Measurements from ENCODE around the gene FCGR1A.
"Not testable (repeated sequence)": the region's sequence is repeated elsewhere in the genome, so short reads cannot be mapped to it uniquely, and the experiment has no call there.

Gene FCGR1A

GRCh38 chr1:149792912-149793515 is 10.5 kb downstream of the FCGR1A start:
- not testable (repeated sequence) for H3K27ac ChIP-seq; DNase-seq (ENCODE audit: low read depth, low spot score); H3K9me3 ChIP-seq (ENCODE audit: low read depth, low read length); H3K9ac ChIP-seq (ENCODE audit: insufficient read length); H3K36me3 ChIP-seq (ENCODE audit: insufficient read depth, low read length)
- H3K4me3 ChIP-seq, result peak overlapping the region; percentile 74

DNA sequence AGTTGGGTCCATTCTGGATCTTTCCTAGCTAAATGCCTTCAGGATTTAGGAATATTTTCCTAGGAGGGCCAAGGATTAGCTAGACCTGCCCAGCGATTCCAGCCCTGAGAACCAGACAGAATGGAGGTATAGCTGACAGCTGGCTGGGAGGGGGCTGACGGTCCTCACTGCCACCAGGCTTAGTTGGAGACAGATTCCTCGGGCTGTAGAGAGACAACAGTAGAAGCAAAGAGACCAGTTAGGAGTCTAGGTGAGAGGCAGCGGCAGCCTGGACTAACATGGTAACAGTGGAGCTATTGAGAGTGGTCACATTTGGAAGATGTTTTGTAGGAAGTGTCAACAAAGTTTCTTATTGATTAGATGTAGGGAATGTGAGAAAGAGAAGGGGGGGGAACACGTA is 11.4 kb downstream of the FCGR1A start:
- H3K9me3 ChIP-seq (ENCODE audit: low read depth, low read length); H3K36me3 ChIP-seq (ENCODE audit: insufficient read depth, low read length); DNase-seq (ENCODE audit: low read depth, low spot score); H3K4me3 ChIP-seq; H3K27ac ChIP-seq; H3K9ac ChIP-seq (ENCODE audit: insufficient read length): not testable (repeated sequence)

DNA sequence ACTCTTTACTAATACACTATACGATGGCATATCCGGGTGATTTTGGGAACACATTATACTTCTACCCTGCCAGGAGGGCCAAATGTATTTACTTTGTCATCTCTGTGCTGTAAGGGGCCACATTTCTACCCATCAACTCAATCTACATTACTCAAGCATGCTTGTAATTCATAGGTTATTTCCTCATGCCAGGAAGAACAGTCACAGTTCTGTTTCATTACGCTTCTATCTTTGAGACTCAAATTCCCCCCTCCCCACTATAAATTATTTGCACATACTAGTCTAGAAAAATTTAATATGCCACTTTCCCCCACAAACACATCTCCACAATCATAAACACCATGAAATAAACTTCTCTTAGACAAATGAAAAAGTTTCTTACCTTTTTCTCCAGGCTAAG is 19.1 kb downstream of the FCGR1A start:
- H3K9ac ChIP-seq (ENCODE audit: insufficient read length); DNase-seq (ENCODE audit: low read depth, low spot score); H3K27ac ChIP-seq; H3K9me3 ChIP-seq (ENCODE audit: low read depth, low read length); H3K36me3 ChIP-seq (ENCODE audit: insufficient read depth, low read length); H3K4me3 ChIP-seq: not testable (repeated sequence)

- not testable (repeated sequence) for H3K9me3 ChIP-seq (ENCODE audit: low read depth, low read length); H3K4me3 ChIP-seq; DNase-seq (ENCODE audit: low read depth, low spot score); H3K36me3 ChIP-seq (ENCODE audit: insufficient read depth, low read length); H3K9ac ChIP-seq (ENCODE audit: insufficient read length); H3K27ac ChIP-seq
Observed at GRCh38 chr1:149804417-149805080, 22.1 kb downstream of the FCGR1A start.

DNA sequence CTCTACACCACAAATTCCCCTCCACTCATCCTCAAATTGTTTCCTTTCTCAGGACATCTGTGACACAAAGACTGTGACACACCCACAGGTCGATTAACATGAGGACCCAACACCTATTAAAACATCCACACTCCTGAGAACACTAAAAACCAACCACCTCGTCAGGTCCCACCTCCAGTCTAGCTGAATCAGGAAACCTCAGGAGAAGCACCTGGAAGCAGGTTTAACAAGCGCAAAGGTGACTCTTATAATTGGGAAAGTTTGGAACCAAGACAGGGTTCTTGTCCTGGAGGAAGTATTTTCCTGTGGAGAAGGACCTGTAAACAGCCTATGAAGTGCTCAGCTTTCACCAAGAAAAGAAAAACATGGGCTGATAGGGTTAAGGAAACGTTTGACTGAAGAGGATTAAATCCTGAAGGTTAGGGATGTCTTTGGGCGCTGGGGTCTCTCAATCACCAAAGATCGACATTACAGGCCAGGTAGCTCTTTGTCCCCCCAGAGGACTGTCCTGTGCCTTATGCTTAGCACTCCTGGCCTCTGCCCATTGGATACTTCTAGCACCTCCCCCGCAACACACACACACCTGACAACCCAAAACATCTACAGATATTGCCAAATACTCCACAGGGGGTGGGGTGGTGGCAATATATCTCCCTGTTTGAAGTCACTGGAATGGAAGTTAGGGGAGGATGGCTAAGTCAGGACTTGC is 28.4 kb downstream of the FCGR1A start:
- DNase-seq (ENCODE audit: low read depth, low spot score); H3K36me3 ChIP-seq (ENCODE audit: insufficient read depth, low read length); H3K9ac ChIP-seq (ENCODE audit: insufficient read length); H3K9me3 ChIP-seq (ENCODE audit: low read depth, low read length): not testable (repeated sequence)
- peak overlapping the region; percentile 54; the same call in 1 of the 2 replicates for H3K27ac ChIP-seq
- H3K4me3 ChIP-seq, result peak overlapping the region; percentile 70

GRCh38 chr1:149811514-149811889 is 29.0 kb downstream of the FCGR1A start:
- H3K27ac ChIP-seq; H3K36me3 ChIP-seq (ENCODE audit: insufficient read depth, low read length); H3K9ac ChIP-seq (ENCODE audit: insufficient read length); DNase-seq (ENCODE audit: low read depth, low spot score); H3K9me3 ChIP-seq (ENCODE audit: low read depth, low read length): not testable (repeated sequence)
- TF ChIP-seq POLR2AphosphoS5 (IDR thresholded peaks at IDR 0.05; ENCODE audit: borderline replicate concordance, low read depth, low read length), result peak; percentile 39; the same call in 1 of the 2 replicates
- H3K4me3 ChIP-seq, result peak overlapping the region; percentile 70

DNA sequence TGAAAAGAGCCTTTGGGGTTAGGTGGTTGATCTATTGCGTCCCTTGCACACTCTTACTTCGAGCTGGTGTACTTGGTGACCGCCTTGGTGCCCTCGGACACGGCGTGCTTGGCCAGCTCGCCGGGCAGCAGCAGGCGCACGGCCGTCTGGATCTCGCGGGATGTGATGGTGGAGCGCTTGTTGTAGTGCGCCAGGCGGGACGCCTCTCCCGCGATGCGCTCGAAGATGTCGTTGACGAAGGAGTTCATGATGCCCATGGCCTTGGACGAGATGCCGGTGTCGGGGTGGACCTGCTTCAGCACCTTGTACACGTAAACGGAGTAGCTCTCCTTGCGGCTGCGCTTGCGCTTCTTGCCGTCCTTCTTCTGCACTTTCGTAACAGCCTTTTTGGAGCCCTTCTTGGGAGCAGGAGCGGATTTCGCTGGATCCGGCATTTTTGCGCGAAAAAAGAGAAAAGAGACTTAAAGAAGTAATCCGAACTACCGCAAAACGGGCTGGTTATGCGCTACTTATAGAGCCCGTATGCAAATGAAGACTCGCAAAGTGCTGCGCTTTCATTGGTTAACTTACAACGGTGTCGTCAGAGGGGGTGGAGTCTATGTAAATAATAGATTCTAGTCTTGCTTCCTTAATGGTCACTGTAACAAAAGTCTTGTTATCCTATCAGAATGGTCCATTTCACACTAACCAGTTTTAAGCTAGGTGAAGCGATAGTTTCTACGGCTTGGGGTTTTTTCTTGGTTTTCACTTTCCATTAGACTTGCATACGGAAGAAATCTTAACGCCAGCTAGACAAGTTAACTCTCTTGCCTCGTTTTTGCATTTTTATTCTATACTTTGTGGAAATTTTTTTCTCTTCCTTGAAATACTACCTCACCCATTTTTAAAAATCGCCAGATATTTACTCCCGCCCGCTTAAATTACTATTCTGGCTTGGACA is 29.7 kb downstream of the FCGR1A start:
- peak; percentile 92 for DNase-seq (ENCODE audit: low read depth, low spot score)
- peak; percentile 70 for TF ChIP-seq POLR2AphosphoS5 (IDR thresholded peaks at IDR 0.05; ENCODE audit: borderline replicate concordance, low read depth, low read length)
- not testable (repeated sequence) for H3K36me3 ChIP-seq (ENCODE audit: insufficient read depth, low read length); H3K9me3 ChIP-seq (ENCODE audit: low read depth, low read length); H3K9ac ChIP-seq (ENCODE audit: insufficient read length)
- peak overlapping the region; percentile 81 for H3K27ac ChIP-seq
- H3K4me3 ChIP-seq, result peak overlapping the region; percentile 72

DNA sequence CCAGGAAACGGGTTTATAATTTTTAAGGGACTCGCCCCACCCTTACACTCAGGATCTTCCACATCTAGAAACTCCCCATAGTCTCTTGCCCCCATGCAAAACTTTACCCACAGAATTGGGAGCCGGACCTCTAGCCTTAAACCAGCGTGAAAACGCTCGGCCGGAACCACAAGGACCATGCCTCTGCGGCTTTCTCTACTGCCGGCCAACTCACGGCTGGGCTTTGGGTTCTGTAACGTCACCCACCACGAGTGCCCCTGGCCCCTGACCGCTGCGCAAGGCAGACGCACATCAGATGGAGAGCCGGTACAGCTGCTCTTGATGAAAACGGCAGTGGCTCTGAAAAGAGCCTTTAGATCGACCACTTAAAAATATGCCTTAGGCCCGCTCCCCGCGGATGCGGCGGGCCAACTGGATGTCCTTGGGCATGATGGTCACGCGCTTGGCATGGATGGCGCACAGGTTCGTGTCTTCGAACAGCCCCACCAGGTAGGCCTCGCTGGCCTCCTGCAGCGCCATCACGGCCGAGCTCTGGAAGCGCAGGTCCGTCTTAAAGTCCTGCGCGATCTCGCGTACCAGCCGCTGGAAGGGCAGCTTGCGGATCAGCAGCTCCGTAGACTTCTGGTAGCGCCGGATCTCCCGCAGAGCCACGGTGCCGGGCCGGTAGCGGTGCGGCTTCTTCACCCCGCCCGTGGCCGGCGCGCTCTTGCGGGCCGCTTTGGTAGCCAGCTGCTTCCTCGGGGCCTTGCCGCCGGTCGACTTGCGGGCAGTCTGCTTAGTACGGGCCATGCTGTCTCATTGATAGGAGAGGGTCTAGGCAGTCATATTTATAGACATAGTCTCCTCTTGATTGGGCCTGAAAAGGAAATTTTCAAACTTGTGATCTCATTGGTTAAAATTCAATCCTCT is 30.7 kb downstream of the FCGR1A start:
- Histone ChIP-seq H3K27ac (peak overlapping the region; percentile 81), H3K9ac (ENCODE audit: insufficient read length) (peak overlapping the region; percentile 67), H3K4me3 (peak overlapping the region; percentile 72)
- TF ChIP-seq POLR2AphosphoS5 (IDR thresholded peaks at IDR 0.05; ENCODE audit: borderline replicate concordance, low read depth, low read length), result peak; percentile 74
- DNase-seq (ENCODE audit: low read depth, low spot score), result peak; percentile 66
- not testable (repeated sequence) for H3K9me3 ChIP-seq (ENCODE audit: low read depth, low read length); H3K36me3 ChIP-seq (ENCODE audit: insufficient read depth, low read length)

DNA sequence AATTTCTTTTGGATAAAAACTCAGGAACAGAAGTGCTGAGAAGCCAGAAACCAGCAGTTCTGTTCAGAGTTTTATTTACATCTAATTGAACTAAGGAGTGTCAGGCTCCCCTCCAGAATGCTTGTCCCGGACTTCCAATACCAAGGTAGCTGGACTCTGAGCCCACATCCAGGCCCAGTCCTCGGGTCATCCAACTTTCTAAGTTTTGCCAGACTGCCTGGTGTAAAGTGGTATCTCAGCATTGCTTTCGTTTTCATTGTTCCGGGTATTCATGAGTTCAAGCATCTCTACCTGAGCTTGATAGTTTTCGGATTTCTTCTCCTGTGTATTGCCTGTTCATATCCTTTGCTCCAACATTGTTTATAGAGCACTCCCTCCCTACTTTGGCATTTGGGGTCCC is 37.9 kb downstream of the FCGR1A start:
- not testable (repeated sequence) for H3K36me3 ChIP-seq (ENCODE audit: insufficient read depth, low read length); H3K4me3 ChIP-seq; H3K27ac ChIP-seq; H3K9me3 ChIP-seq (ENCODE audit: low read depth, low read length); H3K9ac ChIP-seq (ENCODE audit: insufficient read length); DNase-seq (ENCODE audit: low read depth, low spot score)

GRCh38 chr1:149826555-149826954 is 44.1 kb downstream of the FCGR1A start:
- not testable (repeated sequence) for H3K4me3 ChIP-seq; H3K27ac ChIP-seq; H3K9ac ChIP-seq (ENCODE audit: insufficient read length); H3K9me3 ChIP-seq (ENCODE audit: low read depth, low read length); DNase-seq (ENCODE audit: low read depth, low spot score); H3K36me3 ChIP-seq (ENCODE audit: insufficient read depth, low read length)

- not testable (repeated sequence) for DNase-seq (ENCODE audit: low read depth, low spot score); H3K27ac ChIP-seq; H3K36me3 ChIP-seq (ENCODE audit: insufficient read depth, low read length); H3K4me3 ChIP-seq; H3K9ac ChIP-seq (ENCODE audit: insufficient read length); H3K9me3 ChIP-seq (ENCODE audit: low read depth, low read length)
Observed at GRCh38 chr1:149831764-149832315, 49.3 kb downstream of the FCGR1A start.

- H3K27ac ChIP-seq; H3K36me3 ChIP-seq (ENCODE audit: insufficient read depth, low read length); H3K9me3 ChIP-seq (ENCODE audit: low read depth, low read length); H3K9ac ChIP-seq (ENCODE audit: insufficient read length); DNase-seq (ENCODE audit: low read depth, low spot score); H3K4me3 ChIP-seq: not testable (repeated sequence)
Observed at GRCh38 chr1:149832316-149833126, 50.0 kb downstream of the FCGR1A start.
